HG03045 (cell line): Measurements from ENCODE around the gene GARIN1A.
"Not testable (repeated sequence)": the region's sequence is repeated elsewhere in the genome, so short reads cannot be mapped to it uniquely, and the experiment has no call there.

ENCODE experiments used
- ATAC-seq: cut with Tn5 transposase; IDR thresholded peaks from one replicate; pipeline ENCODE4 v1.9.1; 2021; ENCODE audit warnings: mild to moderate bottlenecking, moderate library complexity; ENCODE audit not compliant: unreplicated experiment

GARIN1A gene

GRCh38 chr7:128681794-128682537 is 9.9 kb downstream of the GARIN1A start:
- no peak for ATAC-seq

GRCh38 chr7:128683270-128683669 is 11.2 kb downstream of the GARIN1A start:
- ATAC-seq = not testable (repeated sequence)

GRCh38 chr7:128683738-128684137 is 11.6 kb downstream of the GARIN1A start:
- ATAC-seq = not testable (repeated sequence)

GRCh38 chr7:128687131-128687530 is 15.0 kb downstream of the GARIN1A start:
- no peak for ATAC-seq

- no peak for ATAC-seq
Measured at GRCh38 chr7:128688492-128688891, 16.4 kb downstream of the GARIN1A start.

GRCh38 chr7:128689161-128689935 is 17.3 kb downstream of the GARIN1A start:
- ATAC-seq = not testable (repeated sequence)

- no peak for ATAC-seq
Measured at GRCh38 chr7:128691227-128691626, 19.1 kb downstream of the GARIN1A start.

GRCh38 chr7:128692623-128693270 is 20.7 kb downstream of the GARIN1A start:
- ATAC-seq = no peak

- ATAC-seq = no peak
Measured at GRCh38 chr7:128693373-128694015, 21.4 kb downstream of the GARIN1A start.

- ATAC-seq = no peak
Measured at GRCh38 chr7:128694738-128695137, 22.6 kb downstream of the GARIN1A start.

- ATAC-seq = no peak
Measured at GRCh38 chr7:128697302-128697905, 25.3 kb downstream of the GARIN1A start.

GRCh38 chr7:128699196-128699712 is 27.2 kb downstream of the GARIN1A start:
- no peak for ATAC-seq

- ATAC-seq = no peak
Measured at GRCh38 chr7:128699895-128700294, 27.8 kb downstream of the GARIN1A start.

GRCh38 chr7:128701062-128701785 is 29.1 kb downstream of the GARIN1A start:
- ATAC-seq = no peak

GRCh38 chr7:128703609-128704241 is 31.6 kb downstream of the GARIN1A start:
- no peak for ATAC-seq

- no peak for ATAC-seq
Measured at GRCh38 chr7:128705891-128706333, 33.8 kb downstream of the GARIN1A start.

- ATAC-seq = no peak
Measured at GRCh38 chr7:128707752-128708151, 35.7 kb downstream of the GARIN1A start.

GRCh38 chr7:128708235-128708634 is 36.1 kb downstream of the GARIN1A start:
- no peak for ATAC-seq

GRCh38 chr7:128708824-128709223 is 36.7 kb downstream of the GARIN1A start:
- no peak for ATAC-seq
